ENCODE data around the gene GALNT3.
A peak's percentile ranks its signal among the peaks of the same experiment; 100 is the strongest.

The GALNT3 gene

DNA sequence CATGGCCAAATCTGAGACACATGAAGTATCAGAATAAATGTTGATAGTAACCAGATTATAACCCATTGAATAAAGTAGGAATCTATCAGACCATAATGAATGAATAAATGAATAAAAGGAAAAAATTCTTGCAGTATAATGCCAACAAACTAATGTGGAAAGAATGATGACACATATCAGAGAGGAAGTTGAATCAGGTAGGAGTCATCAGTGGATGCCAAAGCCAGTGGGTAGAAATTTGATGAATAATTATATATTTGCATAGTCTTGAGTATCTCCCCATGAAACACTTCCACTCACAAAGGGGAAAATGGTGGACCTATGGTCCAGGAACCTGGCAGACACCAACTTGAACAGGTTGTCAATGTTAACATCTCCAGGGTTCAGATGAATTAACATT is 68.6 kb downstream of the GALNT3 start:
- no peak for DNase-seq (ENCODE audit: low spot score)

DNA sequence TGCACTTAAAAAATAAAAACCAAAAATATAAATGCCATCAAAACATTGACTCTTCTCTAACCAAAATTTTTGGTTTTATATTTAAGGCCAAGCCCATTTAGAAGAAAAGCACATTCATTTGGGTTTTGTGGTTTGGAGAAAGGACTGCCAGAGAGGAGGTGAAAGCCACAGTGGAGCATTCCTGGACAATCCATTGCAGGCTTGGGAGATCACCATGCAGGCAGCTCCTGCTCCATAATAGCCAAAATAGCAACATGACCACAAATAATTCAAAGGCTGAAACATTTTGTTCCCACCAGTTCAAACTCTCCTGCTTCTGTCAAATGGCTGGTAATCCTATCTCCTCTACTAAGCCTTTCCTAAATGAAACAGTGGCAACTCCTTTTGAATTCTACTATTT is 73.5 kb downstream of the GALNT3 start:
- no peak for DNase-seq (ENCODE audit: low spot score)

DNA sequence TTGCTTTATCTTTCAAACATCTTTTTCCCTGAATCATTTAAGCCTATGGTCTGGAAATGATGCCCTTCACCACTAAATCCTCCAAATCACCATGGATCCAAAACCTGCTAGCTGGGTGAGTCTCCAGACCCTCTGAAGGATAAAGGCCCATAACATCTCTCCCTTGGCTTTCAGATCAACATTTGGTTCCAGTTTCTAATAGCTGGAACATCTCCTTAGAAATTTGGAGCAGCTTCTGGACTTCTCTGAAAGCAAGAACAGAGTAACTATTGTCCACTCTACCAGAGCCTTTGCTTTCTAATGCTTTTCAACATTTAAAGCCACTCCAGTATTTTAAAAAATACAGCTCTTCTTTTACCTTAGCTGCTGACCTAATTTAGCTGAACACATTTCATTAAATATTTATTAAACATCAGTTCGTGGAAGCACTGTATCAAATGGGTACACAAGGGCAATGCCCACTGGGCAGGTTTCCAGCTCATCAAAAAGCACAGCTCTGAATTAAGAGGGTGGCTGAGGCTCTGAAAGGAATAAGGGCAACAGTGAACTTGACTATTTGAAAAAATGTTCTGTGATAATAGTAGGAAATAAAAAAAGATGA is 75.3 kb downstream of the GALNT3 start:
- DNase-seq (ENCODE audit: low spot score), result peak; percentile 73

- DNase-seq (ENCODE audit: low spot score), result no peak
Measured at GRCh38 chr2:165716091-165716490, 78.0 kb downstream of the GALNT3 start.

DNA sequence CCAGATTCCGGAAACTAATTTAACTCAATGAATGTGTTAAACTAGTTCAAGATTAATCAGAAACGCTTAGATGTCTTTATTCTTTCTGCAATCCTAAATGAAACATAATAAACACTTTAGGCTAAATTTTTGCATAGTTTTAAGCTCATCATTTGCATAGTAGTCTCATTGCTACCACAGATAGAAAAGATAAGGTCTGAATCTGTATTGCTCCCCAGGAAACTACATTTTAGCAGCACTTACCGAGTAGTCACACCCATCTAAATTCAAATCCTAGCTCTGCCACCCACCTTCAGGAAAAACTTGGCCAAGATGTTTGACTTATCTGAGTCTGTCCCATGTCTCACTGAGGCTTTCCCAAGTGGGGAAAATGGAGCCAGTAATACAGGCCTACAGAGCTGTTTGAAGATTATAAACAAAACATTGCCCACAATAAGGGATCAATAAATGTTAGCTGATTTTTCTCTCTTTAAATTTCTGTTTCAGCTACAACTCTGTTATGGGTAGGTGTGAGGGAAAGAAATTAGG is 87.0 kb downstream of the GALNT3 start:
- no peak for DNase-seq (ENCODE audit: low spot score)

DNA sequence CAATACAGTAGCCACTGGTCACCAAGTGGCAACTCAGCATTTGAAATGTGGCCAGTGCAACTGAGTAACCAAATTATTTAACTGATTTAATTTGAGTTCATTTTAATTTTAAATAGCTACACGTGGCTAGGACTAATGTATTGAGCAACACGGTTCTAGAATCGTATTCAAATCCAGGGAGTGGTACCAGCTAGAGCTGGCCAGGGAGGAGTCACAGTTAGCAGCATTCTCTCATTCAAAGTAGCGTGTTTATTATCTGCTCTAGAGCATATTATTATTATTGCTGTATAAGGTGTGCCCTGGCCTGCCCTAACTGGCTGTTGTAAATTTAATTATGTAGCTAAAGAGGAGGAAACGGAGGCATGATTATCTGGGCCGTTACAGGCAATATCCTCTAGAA is 92.9 kb downstream of the GALNT3 start:
- DNase-seq (ENCODE audit: low spot score), result no peak

DNA sequence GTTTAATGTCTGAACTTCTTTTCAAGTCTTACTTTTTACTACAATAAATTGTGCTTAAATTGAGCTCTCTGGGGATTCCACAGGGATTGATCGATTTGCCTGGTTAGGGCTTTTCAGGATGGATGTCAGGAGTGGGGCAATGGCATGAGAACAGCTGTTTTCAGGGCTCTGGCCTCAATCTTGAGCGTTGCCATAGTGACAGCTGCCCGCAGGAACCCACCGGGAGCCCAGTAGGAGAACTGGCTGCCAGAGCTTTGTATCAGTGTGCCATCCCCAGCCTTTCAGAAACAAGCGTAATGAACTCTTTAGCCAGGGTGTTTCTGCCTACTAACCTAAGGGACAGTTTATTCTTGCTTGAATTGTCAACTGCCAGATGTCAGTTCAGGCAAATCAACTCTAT is 93.5 kb downstream of the GALNT3 start:
- no peak for DNase-seq (ENCODE audit: low spot score)

DNA sequence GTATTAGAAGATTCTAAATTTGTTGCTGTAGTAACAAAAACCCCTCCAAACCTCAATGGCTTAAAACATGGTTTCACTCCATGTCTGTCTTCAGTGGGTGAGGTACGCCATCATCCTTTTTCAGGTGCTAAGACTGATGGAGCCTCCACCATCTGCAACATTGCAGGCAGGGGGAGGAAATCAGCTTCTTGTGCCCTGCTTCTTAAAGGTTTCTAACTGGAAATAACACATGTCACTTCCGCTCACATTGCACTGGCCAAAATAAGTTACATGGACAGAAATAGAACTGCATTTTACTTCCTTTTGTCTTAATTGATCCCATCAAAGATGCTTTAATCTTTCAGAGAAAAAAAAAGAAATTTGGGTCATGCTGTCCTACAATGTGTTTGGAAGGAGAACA is 94.1 kb downstream of the GALNT3 start:
- DNase-seq (ENCODE audit: low spot score), result no peak

GRCh38 chr2:165698444-165698884 is 95.6 kb downstream of the GALNT3 start:
- DNase-seq (ENCODE audit: low spot score), result peak; percentile 55

DNA sequence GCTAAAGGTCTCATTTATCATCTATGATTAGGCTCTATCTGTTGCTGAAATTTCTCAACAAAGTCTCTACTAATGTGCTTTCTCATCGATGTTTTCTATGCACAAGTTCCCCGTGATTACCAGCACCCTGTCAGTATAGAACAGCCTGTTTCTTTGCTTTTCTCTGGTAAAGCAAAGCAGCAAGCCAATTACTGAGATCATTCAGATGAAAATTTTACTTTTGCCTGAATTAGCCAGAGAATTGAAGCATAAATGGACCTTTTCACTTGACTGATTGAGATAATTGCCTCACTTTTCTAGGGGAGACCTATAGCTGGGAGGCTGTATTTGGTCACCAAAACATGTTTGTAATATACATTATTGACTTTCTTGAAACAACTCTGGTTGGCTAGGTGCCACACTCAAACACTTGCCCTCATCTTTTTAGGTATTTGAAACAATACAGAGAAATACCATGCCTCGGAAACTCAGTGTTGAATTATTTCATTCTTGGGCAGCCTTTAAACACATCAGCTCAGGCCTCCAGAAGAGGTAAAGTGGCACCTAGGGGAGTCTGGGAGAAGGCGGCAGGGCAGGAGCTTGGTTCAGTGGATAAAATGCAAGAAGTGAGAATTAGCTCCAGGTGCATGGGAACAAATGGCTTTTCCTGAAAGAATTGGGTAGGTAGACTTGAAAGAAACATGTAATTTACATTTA is 96.2 kb downstream of the GALNT3 start:
- no peak for DNase-seq (ENCODE audit: low spot score)

All from globus pallidus (tissue), 1 donor.